H9 (cell line): ENCODE data around the gene ITM2C. TPM values are rescaled to one million over a fixed set of nuclear protein-coding genes. Genes with fewer than 3 reads are reported as not detected.

Experiments
- DNase-seq: peaks from one replicate; pipeline ENCODE4 v3.0.0-alpha.2; 2017
- H2AFZ ChIP-seq: one replicate; pipeline ENCODE4 v1.6.1; 2013; ENCODE audit warnings: mild to moderate bottlenecking, low read length, control low read depth, moderate library complexity
- H2AK5ac ChIP-seq: 2 replicates; pipeline ENCODE4 v1.6.1; 2013; ENCODE audit warnings: low read length, control low read depth, mixed read lengths; ENCODE audit not compliant: insufficient read length
- H2BK120ac ChIP-seq: one replicate; pipeline ENCODE4 v1.6.1; 2013; ENCODE audit warnings: low read depth, mild to moderate bottlenecking, low read length, control low read depth, inconsistent platforms; ENCODE audit not compliant: poor library complexity, severe bottlenecking
- H2BK12ac ChIP-seq: 2 replicates; pipeline ENCODE4 v1.6.1; 2013; ENCODE audit warnings: low read length, control low read depth, mixed read lengths, low read depth; ENCODE audit not compliant: insufficient read length
- H2BK15ac ChIP-seq: 2 replicates; pipeline ENCODE4 v1.6.1; 2013; ENCODE audit warnings: low read depth, low read length, control low read depth
- H2BK20ac ChIP-seq: one replicate; pipeline ENCODE4 v1.6.1; 2013; ENCODE audit warnings: low read depth, mild to moderate bottlenecking, low read length, control low read depth, inconsistent platforms; ENCODE audit not compliant: poor library complexity, severe bottlenecking
- H2BK5ac ChIP-seq: 2 replicates; pipeline ENCODE4 v1.6.1; 2013; ENCODE audit warnings: low read length, control low read depth, mixed read lengths; ENCODE audit not compliant: insufficient read length
- H3K14ac ChIP-seq: 2 replicates; pipeline ENCODE4 v1.6.1; 2013; ENCODE audit warnings: low read length, control low read depth; ENCODE audit not compliant: insufficient read depth
- H3K18ac ChIP-seq: 2 replicates; pipeline ENCODE4 v1.6.1; 2013; ENCODE audit warnings: low read depth, mild to moderate bottlenecking, mixed read lengths, low read length, control low read depth; ENCODE audit not compliant: insufficient read length
- H3K23ac ChIP-seq: 2 replicates; pipeline ENCODE4 v1.6.1; 2013; ENCODE audit warnings: low read length, control low read depth, mixed read lengths, low read depth; ENCODE audit not compliant: insufficient read length
- H3K23me2 ChIP-seq: 2 replicates; pipeline ENCODE4 v1.6.1; 2013; ENCODE audit warnings: low read depth, mild to moderate bottlenecking, mixed read lengths, low read length, control low read depth; ENCODE audit not compliant: insufficient read length, poor library complexity, severe bottlenecking
- H3K27ac ChIP-seq: 2 replicates; pipeline ENCODE4 v1.5.1; 2013; ENCODE audit warnings: low read length, control low read depth, mixed read lengths, low read depth; ENCODE audit not compliant: insufficient read length
- H3K27me3 ChIP-seq: 2 replicates; pipeline ENCODE4 v1.6.1; 2013; ENCODE audit warnings: low read length, control low read depth, inconsistent platforms; ENCODE audit not compliant: insufficient read depth
- H3K4ac ChIP-seq: 2 replicates; pipeline ENCODE4 v1.6.1; 2013; ENCODE audit warnings: low read depth, mild to moderate bottlenecking, control low read depth, inconsistent platforms, low read length, moderate library complexity
- H3K4me1 ChIP-seq: 2 replicates; pipeline ENCODE4 v1.6.1; 2013; ENCODE audit warnings: low read length, control low read depth, inconsistent platforms; ENCODE audit not compliant: insufficient read depth
- H3K4me2 ChIP-seq: 2 replicates; pipeline ENCODE4 v1.6.1; 2013; ENCODE audit warnings: low read length, control low read depth, mixed read lengths; ENCODE audit not compliant: insufficient read length, insufficient read depth
- H3K56ac ChIP-seq: 2 replicates; pipeline ENCODE4 v1.6.1; 2013; ENCODE audit warnings: low read depth, mild to moderate bottlenecking, mixed read lengths, low read length, control low read depth; ENCODE audit not compliant: insufficient read length
- H3K79me1 ChIP-seq: 2 replicates; pipeline ENCODE4 v1.6.1; 2013; ENCODE audit warnings: low read depth, mild to moderate bottlenecking, moderate library complexity, low read length, control low read depth, inconsistent platforms; ENCODE audit not compliant: insufficient read depth, poor library complexity, severe bottlenecking
- H3K79me2 ChIP-seq: 2 replicates; pipeline ENCODE4 v1.6.1; 2013; ENCODE audit warnings: low read length, control low read depth, inconsistent platforms; ENCODE audit not compliant: insufficient read depth
- H3K9ac ChIP-seq: 2 replicates; pipeline ENCODE4 v1.6.1; 2013; ENCODE audit warnings: low read length, control low read depth, mixed read lengths; ENCODE audit not compliant: insufficient read length; ENCODE audit errors: extremely low read depth
- H3K9me3 ChIP-seq: one replicate; pipeline ENCODE4 v1.6.1; 2013; ENCODE audit warnings: low read depth, low read length, inconsistent platforms; ENCODE audit not compliant: control insufficient read depth
- H3T11ph ChIP-seq: one replicate; pipeline ENCODE4 v1.6.1; 2013; ENCODE audit warnings: mild to moderate bottlenecking, low read length, control low read depth, inconsistent platforms
- H4K20me1 ChIP-seq: one replicate; pipeline ENCODE4 v1.6.1; 2013; ENCODE audit not compliant: control insufficient read depth, insufficient read length, insufficient read depth
- H4K5ac ChIP-seq: 2 replicates; pipeline ENCODE4 v1.6.1; 2013; ENCODE audit warnings: low read depth, mild to moderate bottlenecking, mixed read lengths, low read length, control low read depth; ENCODE audit not compliant: insufficient read length
- H4K8ac ChIP-seq: replicated peaks from 2 replicates; pipeline ENCODE4 v1.6.1; 2013; ENCODE audit warnings: low read length, control low read depth, mixed read lengths, low read depth; ENCODE audit not compliant: insufficient read length
- H4K91ac ChIP-seq: 2 replicates; pipeline ENCODE4 v1.6.1; 2013; ENCODE audit warnings: low read depth, mild to moderate bottlenecking, moderate library complexity, mixed read lengths, low read length, control low read depth; ENCODE audit not compliant: insufficient read length
- H3K27ac Mint-ChIP-seq, 3 experiments: 2 replicates in 2 of 3; 3 replicates in 1 of 3; pipeline ENCODE4 v1.8.0; 2020 to 2021; ENCODE audit warnings: mixed read lengths in 3 of 3, mild to moderate bottlenecking in 1 of 3, moderate library complexity in 1 of 3
- H3K27me3 Mint-ChIP-seq: 2 replicates; pipeline ENCODE4 v1.8.0; 2021; ENCODE audit warnings: low read depth, mild to moderate bottlenecking, moderate library complexity, mixed read lengths
- H3K36me3 Mint-ChIP-seq, 3 experiments: 2 replicates in 2 of 3; 3 replicates in 1 of 3; pipeline ENCODE4 v1.8.0; 2020 to 2021; ENCODE audit warnings: low read depth in 3 of 3, mixed read lengths in 3 of 3; ENCODE audit not compliant: insufficient read depth in 1 of 3
- H3K4me1 Mint-ChIP-seq, 2 experiments: 2 replicates each; pipeline ENCODE4 v1.8.0; 2020; ENCODE audit warnings: mixed read lengths in 2 of 2
- H3K4me3 Mint-ChIP-seq, 2 experiments: 2 replicates in 1 of 2; 3 replicates in 1 of 2; pipeline ENCODE4 v1.8.0; 2020 to 2021; ENCODE audit warnings: mild to moderate bottlenecking in 2 of 2, mixed read lengths in 2 of 2, moderate library complexity in 1 of 2
- H3K9me3 Mint-ChIP-seq, 2 experiments: 2 replicates in 1 of 2; 3 replicates in 1 of 2; pipeline ENCODE4 v1.8.0; 2020; ENCODE audit warnings: mild to moderate bottlenecking in 2 of 2, mixed read lengths in 2 of 2, moderate library complexity in 1 of 2
- CTCF ChIP-seq: fragments of 200-600 bp; sonication (generic); conservative IDR thresholded peaks from 3 replicates; pipeline ENCODE4 v1.8.0; 2021; ENCODE audit warnings: antibody characterized with exemption, mild to moderate bottlenecking
- WGBS: extraction: QIAGEN DNeasy Blood & Tissue Kit; methylation state at CpG from one replicate; pipeline ENCODE4 v1.1.7; 2013; ENCODE audit warnings: missing lambda C conversion rate, low lambda C conversion rate, mixed read lengths; ENCODE audit not compliant: insufficient read length; ENCODE audit errors: extremely low coverage; 5-methylcytosine and 5-hydroxymethylcytosine counted together
- total RNA-seq: library from RNA; stranded (reverse); gene quantifications from 2 replicates; pipeline ENCODE4 v1.2.1, GENCODE V29; 2021

The ITM2C gene
- total RNA-seq, 1 experiment from 2014 or later, result 297 TPM

GRCh38 chr2:230877759-230878598, 13.2 kb downstream of the ITM2C start:
- H3K14ac ChIP-seq, result no peak overlapping the region
- Mint-ChIP-seq H3K27ac (peak overlapping the region in 2 of 3 experiments; percentile 44 to 68; a peak in 3 of 7 replicates), H3K9me3 (no peaks in the 10 kb centered on the region), H3K4me1 (peaks cover 6 to 12% of the 10 kb centered on the region in 2 experiments), H3K36me3 (peaks cover 52 to 81% (median 67%) of the 10 kb centered on the region in 3 experiments), H3K27me3 (no peaks in the 10 kb centered on the region), H3K4me3 (no peak overlapping the region)
- H3K79me1 ChIP-seq, result no peaks in the 10 kb centered on the region
- H2BK12ac ChIP-seq, result no peak overlapping the region
- H2AK5ac ChIP-seq, result no peak overlapping the region
- no peak overlapping the region for H3K27ac ChIP-seq
- H3K4me1 ChIP-seq, result no peaks in the 10 kb centered on the region; the same call in 1 of the 2 replicates
- no peak overlapping the region for H2BK5ac ChIP-seq
- peak; percentile 20 for DNase-seq
- no CpG with 5 or more reads among the region's 20 CpGs for WGBS
- no peak overlapping the region for H3K23ac ChIP-seq
- no peak overlapping the region for H3K4me2 ChIP-seq
- H4K91ac ChIP-seq, result no peak overlapping the region
- H4K5ac ChIP-seq, result no peak overlapping the region
- H3K9me3 ChIP-seq, result no peaks in the 10 kb centered on the region
- no peak overlapping the region for H2BK20ac ChIP-seq
- no peak overlapping the region for H3K9ac ChIP-seq
- no peaks in the 10 kb centered on the region for H3K23me2 ChIP-seq
- H3K4ac ChIP-seq, result no peak overlapping the region
- H3T11ph ChIP-seq, result no peak overlapping the region
- no peak overlapping the region for H4K8ac ChIP-seq
- H3K79me2 ChIP-seq, result peaks cover 2% of the 10 kb centered on the region; the same call in 1 of the 2 replicates
- H2AFZ ChIP-seq, result no peak overlapping the region
- no peak overlapping the region for H2BK15ac ChIP-seq
- TF ChIP-seq CTCF, result no peak
- no peaks in the 10 kb centered on the region for H4K20me1 ChIP-seq
- no peak overlapping the region for H2BK120ac ChIP-seq
- H3K27me3 ChIP-seq, result no peaks in the 10 kb centered on the region
- H3K56ac ChIP-seq, result no peak overlapping the region
- H3K18ac ChIP-seq, result no peak overlapping the region
